A549 (cell line): ENCODE measurements around the gene ATL1.

Experiments used
- BHLHE40 ChIP-seq: IDR thresholded peaks from 2 replicates; pipeline ENCODE4 v1.6.1; 2012; ENCODE audit warnings: low read depth, low read length, inconsistent platforms
- CTCF ChIP-seq: fragments of >200 bp; sonication (Bioruptor Twin); formaldehyde crosslinking; IDR thresholded peaks from 3 replicates; pipeline ENCODE4 v1.5.1; 2016

GRCh38 chr14:50530358-50530757, 29.6 kb upstream of the ATL1 start:
- no peak for TF ChIP-seq CTCF
- no peak for TF ChIP-seq BHLHE40
